Eye (tissue), 1 donor: ENCODE measurements around the gene EIF3I.

Experiments
- DNase-seq: peaks from one replicate; pipeline ENCODE4 v3.0.0-alpha.2; 2015

The EIF3I gene

DNA sequence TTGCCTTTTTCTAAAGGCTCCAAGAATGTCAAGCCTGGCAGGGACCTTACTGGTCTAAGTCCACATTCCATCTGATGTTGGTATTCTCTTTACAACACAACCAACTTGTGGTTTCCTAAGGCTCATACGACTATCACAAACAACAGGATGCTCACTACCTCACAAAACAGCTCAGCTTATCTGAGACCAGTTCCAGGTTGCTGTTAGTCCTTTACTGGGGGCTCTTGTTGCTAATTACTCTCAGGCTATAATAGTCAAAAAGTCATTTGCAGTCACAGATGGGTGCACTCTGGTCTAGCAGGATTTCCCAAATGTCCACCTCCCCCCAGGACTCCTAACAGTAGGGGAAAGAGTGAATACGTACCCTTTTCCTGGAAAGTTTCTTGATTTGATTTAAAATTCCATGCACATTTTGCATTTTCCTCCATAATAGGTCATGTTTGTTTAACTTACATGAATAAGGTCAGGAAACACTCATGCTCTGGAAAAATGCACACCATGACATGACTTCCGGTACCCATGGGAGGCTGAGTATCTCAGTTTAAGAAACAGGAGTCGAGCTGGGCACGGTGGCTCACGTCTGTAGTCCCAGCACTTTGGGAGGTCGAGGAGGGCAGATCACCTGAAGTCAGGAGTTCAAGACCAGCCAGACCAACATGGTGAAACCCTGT lies 44.8 kb downstream of the EIF3I start:
- no peak for DNase-seq

DNA sequence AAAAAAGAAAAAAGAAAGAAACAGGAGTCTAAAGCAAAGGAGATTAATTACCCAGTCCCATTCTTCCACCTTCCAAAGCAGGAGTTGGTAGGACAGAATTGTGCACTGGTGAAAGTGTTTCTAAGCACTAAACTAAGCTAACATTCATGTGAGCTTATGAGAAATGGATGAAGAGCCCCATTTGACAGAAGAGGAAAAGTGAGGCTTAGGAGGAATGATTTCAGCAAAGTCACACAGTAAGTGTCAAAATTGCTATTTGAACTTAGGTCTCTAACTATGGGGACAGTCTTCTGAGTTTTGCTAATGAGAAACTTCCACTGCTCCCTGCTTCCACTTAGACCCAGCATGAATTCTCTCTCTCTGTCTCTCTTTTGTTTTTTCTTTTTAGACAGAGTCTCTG lies 47.5 kb downstream of the EIF3I start:
- no peak for DNase-seq

DNA sequence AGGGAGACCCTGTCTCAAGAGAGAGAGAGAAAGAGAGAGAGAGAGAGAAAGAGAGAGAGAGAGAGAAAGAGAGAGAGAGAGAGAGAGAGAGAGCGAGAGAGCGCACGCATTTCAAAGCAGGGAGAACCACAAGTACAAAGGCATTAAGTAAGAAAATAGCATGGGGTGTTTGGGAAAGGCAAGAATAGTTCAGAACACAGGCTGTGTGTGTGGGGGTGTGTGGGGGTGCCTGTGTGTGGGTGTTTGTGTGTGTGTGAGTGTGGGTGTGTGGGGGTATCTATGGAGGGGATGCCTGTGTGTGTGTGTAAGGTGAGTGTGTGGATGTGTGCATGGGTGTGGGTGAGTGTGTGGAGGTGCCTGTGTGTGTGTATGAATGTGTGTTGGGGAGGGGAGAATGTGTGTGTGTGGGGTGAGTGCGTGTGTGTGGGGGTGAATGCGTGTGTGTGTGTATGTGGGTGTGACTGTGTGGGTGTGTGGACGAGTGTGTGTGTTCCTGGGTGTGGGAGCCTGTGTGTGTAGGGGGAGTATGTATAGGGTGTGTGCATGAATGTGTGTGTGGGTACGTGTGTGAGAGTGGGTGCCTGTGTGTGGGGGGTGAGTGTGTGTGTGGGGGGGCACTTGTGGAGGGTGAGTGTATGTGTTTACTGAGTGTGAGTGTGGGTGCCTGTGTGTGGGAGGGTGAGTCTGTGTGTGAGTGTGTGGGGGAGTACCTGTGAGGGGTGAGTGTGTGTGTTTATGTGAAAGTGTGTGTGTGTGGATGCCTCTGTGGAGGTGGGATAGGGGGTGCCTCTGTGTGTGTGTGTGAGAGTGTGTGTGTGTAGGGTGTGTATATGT lies 50.6 kb downstream of the EIF3I start:
- DNase-seq, result no peak

DNA sequence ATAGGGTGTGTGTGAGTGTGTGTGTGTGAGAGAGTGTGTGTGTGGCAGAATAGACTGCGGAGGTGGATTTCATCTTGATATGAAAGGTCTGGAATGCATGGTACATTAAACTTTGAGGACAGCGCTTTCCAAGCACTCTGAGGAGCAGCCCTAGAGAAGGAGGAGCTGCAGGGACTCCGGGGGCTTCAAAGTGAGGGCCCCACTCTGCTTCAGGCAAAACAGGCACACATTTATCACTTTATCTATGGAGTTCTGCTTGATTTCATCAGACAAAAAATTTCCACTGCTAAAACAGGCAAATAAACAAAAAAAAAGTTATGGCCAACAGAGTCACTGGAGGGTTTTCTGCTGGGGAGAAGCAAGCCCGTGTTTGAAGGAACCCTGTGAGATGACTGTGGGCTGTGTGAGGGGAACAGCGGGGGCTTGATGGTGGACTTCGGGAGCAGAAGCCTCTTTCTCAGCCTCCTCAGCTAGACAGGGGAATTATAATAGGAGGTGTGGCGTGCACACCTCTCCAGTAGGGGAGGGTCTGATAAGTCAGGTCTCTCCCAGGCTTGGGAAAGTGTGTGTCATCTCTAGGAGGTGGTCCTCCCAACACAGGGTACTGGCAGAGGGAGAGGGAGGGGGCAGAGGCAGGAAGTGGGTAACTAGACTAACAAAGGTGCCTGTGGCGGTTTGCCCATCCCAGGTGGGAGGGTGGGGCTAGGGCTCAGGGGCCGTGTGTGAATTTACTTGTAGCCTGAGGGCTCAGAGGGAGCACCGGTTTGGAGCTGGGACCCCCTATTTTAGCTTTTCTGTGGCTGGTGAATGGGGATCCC lies 51.4 kb downstream of the EIF3I start:
- DNase-seq, result no peak

DNA sequence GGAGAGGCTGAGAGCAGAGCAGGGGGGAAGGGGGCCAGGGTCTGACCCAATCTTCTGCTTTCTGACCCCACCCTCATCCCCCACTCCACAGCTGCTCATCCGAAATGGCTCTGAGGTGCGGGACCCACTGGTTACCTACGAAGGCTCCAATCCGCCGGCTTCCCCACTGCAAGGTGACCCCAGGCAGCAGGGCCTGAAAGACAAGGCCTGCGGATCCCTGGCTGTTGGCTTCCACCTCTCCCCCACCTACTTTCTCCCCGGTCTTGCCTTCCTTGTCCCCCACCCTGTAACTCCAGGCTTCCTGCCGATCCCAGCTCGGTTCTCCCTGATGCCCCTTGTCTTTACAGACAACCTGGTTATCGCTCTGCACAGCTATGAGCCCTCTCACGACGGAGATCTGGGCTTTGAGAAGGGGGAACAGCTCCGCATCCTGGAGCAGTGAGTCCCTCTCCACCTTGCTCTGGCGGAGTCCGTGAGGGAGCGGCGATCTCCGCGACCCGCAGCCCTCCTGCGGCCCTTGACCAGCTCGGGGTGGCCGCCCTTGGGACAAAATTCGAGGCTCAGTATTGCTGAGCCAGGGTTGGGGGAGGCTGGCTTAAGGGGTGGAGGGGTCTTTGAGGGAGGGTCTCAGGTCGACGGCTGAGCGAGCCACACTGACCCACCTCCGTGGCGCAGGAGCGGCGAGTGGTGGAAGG lies 52.6 kb downstream of the EIF3I start:
- no peak for DNase-seq

DNA sequence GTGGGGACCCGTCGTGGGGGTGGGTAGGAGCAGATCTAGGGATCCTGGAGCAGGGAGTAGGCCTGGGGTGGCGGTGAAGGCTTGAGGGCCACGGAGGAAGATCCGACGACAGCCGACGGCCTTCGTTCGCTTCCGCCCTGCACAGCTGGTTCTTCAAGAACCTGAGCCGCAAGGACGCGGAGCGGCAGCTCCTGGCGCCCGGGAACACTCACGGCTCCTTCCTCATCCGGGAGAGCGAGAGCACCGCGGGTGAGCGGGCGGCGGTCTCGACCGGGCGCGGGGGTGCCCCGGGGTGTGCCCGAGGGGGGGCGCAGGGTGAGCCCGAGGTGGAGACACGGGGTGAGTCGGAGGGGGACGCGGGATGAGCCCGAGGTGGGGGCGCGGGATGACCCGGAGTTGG lies 53.2 kb downstream of the EIF3I start:
- DNase-seq, result peak; percentile 40

DNA sequence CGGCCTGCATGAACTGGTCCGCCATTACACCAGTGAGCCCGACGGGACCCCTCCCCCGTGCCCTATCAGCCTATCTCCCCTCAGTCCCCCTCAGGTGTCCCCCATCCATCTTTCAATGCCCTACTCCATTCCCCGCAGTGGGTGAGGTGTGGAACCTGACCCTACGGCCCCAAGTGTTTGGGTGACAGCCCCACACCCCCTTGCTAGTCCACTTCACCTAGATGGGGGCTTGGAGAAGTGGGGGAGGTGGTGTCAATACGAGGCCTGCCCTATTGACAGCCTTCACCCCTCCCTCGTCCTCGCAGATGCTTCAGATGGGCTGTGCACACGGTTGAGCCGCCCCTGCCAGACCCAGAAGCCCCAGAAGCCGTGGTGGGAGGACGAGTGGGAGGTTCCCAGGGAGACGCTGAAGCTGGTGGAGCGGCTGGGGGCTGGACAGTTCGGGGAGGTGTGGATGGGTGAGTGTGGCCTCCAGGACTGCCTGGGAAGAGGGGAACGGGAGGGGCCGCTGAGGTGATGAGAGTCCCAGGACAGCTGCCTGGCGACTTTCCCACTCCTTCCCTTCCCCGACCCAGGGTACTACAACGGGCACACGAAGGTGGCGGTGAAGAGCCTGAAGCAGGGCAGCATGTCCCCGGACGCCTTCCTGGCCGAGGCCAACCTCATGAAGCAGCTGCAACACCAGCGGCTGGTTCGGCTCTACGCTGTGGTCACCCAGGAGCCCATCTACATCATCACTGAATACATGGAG lies 54.0 kb downstream of the EIF3I start:
- no peak for DNase-seq
